PC-3 (cell line): Measurements from ENCODE around the gene GEN1.

Experiments
- EZH2 ChIP-seq: fragments of 300-600 bp; sonication (generic); IDR thresholded peaks from one replicate; pipeline ENCODE4 v1.6.1; 2017; ENCODE audit warnings: antibody characterized with exemption, mild to moderate bottlenecking, low read length; ENCODE audit not compliant: unreplicated experiment
- EZH2phosphoT487 ChIP-seq: fragments of 300-600 bp; sonication (generic); IDR thresholded peaks from 2 replicates; pipeline ENCODE4 v1.6.1; 2018; ENCODE audit warnings: mild to moderate bottlenecking, antibody characterized with exemption, low read length, borderline replicate concordance
- TF ChIP-seq, protein P1 (sequence below): fragments of 300-600 bp; sonication (generic); conservative IDR thresholded peaks from 2 replicates; pipeline ENCODE4 v1.5.1; 2017; ENCODE audit warnings: antibody characterized with exemption, low read depth, mild to moderate bottlenecking, low read length

DNA sequence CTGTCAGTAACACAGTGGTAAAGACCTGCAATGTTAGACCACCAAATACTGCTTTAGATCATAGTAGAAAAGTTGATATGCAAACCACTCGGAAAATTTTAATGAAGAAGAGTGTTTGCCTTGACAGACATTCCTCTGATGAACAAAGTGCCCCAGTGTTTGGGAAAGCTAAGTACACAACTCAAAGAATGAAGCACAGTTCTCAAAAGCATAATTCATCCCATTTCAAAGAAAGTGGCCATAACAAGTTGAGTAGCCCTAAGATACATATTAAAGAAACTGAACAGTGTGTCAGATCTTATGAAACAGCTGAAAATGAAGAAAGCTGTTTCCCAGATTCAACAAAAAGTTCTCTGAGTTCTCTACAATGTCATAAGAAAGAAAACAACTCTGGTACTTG lies 27.5 kb downstream of the GEN1 start:
- TF ChIP-seq, protein P1, sequence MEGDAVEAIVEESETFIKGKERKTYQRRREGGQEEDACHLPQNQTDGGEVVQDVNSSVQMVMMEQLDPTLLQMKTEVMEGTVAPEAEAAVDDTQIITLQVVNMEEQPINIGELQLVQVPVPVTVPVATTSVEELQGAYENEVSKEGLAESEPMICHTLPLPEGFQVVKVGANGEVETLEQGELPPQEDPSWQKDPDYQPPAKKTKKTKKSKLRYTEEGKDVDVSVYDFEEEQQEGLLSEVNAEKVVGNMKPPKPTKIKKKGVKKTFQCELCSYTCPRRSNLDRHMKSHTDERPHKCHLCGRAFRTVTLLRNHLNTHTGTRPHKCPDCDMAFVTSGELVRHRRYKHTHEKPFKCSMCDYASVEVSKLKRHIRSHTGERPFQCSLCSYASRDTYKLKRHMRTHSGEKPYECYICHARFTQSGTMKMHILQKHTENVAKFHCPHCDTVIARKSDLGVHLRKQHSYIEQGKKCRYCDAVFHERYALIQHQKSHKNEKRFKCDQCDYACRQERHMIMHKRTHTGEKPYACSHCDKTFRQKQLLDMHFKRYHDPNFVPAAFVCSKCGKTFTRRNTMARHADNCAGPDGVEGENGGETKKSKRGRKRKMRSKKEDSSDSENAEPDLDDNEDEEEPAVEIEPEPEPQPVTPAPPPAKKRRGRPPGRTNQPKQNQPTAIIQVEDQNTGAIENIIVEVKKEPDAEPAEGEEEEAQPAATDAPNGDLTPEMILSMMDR: no peak
- TF ChIP-seq EZH2phosphoT487: no peak
- TF ChIP-seq EZH2: no peak
